Daoy (cell line): ENCODE data around the gene RTEL1. TPM values are rescaled to one million over a fixed set of nuclear protein-coding genes. Genes with fewer than 3 reads are reported as not detected.

ENCODE experiments used
- DNase-seq: peaks from one replicate; pipeline ENCODE4 v3.0.0-alpha.2; 2015; ENCODE audit warnings: low read depth
- total RNA-seq: library from RNA; depleted of rRNA; stranded (reverse); fragments of >200 nt; shearing (Covaris generic); gene quantifications from 2 replicates; pipeline ENCODE4 v1.2.3, GENCODE V29; 2014; rRNA removed

The RTEL1 gene
- total RNA-seq, 1 experiment from 2014 or later, result 11.4 TPM

GRCh38 chr20:63737945-63738686 lies 80.0 kb downstream of the RTEL1 start:
- no peak for DNase-seq

GRCh38 chr20:63738687-63739129 lies 80.6 kb downstream of the RTEL1 start:
- DNase-seq, result no peak

DNA sequence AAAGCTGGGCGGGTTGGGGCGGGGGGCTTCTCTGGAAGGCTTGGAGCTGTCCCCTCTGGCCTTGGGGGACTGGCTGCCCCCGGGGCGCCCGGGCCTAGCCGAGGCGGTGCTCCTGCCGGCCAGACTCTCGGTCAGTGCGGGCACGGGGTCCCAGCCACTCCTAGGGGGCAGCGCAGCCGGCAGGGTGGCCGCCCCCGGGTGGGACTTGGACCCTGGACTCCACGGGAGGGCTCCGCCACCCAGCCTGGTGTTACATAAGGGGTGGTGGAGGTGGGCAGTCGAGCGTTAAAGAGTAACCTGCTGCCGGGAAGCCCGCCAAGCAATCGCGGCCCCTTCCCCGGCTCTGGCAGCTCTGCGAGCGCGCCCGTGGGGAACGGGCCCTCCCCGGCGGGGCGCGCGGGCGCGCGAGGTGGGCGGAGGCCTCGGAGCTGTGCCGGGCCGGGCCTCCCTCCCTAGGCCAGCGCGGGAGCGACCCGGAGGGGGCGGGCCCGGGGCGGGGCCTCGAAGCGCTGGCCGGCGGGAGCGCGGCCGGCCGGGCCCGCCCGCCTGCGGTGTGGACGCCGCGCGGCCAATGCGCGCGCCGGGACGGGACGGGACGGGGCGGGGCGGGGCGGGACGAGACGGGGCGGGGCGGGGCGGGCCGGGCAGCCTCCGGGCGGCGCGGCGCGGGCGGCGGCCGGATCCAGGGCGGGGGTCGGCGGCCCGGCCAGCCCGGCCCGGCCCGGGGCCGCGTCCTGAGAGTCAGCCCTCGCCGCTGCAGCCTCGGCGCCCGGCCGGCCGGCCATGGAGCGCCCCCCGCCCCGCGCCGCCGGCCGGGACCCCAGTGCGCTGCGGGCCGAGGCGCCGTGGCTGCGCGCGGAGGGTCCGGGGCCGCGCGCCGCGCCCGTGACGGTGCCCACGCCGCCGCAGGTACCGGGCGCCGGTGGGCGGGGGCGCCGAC lies 81.3 kb downstream of the RTEL1 start, which contains the start of gene SLC2A4RG:
SLC2A4RG (plus strand) TSS at position 647 of the 940 bp plus-strand sequence; CDS start at position 784, 137 bp downstream.
- peak; percentile 84 for DNase-seq

- DNase-seq, result peak; percentile 35
These were observed 82.0 kb downstream of the RTEL1 start for GRCh38 chr20:63740070-63740626.

DNA sequence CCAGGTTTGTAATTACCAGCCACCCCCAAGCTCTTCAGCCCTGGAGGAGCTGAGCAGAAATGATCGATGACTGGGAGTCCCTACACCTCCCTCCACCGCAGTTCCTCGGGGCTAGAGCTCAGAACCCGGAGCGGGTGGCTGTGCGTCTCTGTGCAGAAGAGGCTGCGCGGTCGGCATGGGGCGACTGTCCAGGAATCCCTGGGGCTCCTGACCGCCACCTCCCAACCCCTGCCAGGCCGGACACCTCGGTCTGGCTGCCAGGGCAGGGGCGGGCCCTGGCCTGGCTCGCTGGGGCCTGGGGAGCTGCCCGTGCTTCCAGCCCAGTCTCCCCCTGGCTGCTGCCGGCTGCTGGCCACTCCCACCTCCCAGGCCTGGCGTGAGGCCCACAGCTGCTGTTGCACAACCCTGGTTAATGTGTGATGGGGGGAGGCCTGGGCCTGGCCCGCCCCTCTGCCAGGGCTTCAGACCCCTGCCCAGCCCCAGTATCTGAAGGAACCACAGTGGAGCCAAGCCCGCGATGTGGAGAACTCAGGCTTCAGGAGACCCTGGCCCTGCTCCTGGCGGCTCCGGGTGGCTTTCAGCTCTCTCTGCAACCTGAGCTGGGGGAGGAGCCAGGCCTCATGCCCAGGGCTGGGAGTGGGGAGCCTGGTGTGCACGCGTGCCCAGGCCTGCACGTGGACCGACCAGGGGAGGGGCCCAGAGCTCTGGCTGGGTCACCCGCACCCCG lies 82.7 kb downstream of the RTEL1 start:
- DNase-seq, result peak; percentile 83

DNA sequence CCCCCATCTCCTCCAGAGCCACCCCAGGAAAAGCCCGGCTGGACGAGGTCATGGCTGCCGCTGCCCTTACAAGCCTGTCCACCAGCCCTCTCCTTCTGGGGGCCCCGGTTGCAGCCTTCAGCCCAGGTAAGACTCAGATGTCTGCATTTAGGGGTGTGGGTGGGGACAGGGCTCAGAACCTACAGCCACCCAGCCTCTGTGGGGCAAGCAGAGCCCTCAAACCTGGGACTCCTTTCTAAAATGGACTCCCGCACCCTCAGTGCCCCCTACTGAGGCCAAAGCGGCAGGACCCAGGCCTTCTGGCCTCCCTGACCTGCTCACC lies 83.2 kb downstream of the RTEL1 start:
- no peak for DNase-seq

DNA sequence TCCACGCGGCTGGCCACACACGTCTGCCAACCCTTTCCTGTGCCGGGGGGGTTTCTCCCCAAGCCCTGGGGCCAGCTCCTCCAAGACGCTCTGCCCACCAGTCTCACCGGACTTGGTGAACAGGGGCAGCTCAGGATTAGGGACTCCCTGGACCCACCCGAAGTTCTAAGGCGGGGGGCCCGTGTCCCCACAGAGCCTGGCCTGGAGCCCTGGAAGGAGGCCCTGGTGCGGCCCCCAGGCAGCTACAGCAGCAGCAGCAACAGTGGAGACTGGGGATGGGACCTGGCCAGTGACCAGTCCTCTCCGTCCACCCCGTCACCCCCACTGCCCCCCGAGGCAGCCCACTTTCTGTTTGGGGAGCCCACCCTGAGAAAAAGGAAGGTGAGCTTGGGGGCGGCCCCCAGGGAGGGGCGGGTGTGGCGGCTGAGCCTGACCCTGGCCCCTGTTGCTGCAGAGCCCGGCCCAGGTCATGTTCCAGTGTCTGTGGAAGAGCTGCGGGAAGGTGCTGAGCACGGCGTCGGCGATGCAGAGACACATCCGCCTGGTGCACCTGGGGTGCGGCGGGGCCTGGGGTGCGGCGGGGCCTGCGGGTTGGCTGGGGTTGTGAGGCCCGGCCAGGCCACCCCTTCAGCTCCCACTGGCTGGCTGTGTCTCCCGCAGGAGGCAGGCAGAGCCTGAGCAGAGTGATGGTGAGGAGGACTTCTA lies 83.7 kb downstream of the RTEL1 start:
- DNase-seq, result no peak

DNA sequence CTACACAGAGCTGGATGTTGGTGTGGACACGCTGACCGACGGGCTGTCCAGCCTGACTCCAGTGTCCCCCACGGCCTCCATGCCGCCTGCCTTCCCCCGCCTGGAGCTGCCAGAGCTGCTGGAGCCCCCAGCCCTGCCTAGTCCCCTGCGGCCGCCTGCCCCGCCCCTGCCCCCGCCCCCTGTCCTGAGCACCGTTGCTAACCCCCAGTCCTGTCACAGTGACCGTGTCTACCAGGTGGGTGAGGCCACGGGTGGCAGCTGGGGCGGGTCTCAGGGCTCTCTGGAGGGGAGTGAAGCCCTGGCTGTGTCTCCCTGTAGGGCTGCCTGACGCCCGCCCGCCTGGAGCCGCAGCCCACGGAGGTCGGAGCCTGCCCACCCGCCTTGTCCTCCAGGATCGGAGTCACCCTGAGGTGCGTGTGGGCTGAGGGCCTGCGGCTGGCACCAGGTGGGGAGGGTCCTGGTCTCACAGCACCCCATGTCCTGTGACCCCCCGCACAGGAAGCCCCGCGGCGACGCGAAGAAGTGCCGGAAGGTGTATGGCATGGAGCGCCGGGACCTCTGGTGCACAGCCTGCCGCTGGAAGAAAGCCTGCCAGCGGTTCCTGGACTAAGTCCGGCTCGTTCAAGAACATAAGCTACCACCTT lies 84.4 kb downstream of the RTEL1 start:
- DNase-seq, result no peak

DNA sequence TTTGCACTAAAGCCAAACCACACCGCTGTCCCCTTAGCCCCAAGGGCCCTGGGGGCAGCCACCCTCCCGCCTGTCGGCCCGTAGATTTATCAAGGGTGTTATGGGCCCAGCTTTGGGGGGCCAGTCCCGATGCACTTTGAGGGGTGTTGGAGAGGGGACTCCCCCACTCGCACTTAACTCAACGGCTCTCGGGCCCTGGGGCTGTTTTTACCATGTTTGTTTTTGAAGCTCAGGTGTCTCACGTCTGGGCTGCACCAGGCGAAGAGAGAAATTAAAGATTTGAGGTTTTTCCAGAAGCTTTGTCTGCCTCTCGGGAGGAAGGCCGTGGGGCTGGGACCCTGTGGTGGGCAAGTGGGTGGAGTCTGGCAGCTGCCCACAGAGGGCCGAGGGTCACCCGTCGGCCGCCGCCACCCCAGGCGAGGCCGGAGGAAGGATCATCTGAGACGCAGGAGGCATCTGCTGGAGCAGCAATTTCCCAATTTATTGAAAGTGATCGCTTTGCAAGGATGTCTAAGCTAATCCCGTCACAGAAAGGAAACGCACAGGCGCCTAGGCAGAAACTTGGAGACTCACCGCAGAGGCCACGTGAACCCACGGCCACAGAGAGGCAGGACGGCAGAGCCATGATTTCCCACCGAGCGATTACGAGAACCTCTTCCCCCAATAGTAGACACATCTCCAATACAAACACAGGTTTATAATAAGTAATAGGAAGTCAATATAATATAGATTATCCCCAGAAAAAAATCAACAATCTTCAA lies 85.3 kb downstream of the RTEL1 start:
- DNase-seq, result no peak

DNA sequence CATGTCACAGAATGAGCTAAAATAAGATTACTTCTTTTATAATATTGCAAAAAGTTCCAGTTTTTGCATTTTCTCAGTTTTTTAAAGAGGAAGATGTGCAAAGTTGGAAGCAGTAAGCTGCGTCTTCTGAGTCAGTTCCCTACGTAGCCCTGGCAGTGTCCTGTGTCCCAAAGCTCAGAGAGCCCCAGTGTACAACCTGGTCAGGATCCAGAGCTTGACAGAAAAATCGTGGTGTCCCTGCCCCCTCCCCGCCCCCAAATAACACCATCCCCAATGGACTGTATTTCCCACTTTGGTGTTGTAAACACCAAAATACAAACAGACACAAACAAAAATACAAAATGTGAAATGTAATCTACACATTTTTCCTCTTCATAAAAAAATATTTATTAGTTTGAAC lies 86.0 kb downstream of the RTEL1 start:
- DNase-seq, result no peak

GRCh38 chr20:63744574-63745423 lies 86.7 kb downstream of the RTEL1 start:
- no peak for DNase-seq

DNA sequence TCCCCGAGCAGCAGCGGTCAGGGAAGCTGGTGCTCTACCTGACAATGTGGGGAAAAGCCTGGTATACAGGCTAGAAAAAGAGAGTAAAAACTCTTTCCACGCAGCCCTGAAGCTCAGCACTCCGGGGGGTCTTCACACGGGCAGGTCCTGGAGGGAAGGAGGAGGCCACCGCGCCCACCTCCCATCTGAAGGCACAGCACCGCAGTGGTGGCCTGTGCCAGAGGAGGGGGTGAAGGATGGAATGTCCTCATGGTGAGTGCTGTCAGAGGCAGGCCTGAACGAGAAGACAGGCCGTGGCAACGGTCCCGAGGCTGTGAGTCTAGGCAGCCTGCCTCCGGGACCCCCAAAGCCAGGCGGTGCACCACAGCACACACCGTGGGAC lies 87.3 kb downstream of the RTEL1 start:
- no peak for DNase-seq

Other genes starting within 250 kb of the RTEL1 start
- 0.17 TPM in 1 of 2 replicates, not detected in the other for gene KCNQ2, start 185.7 kb upstream of the RTEL1 start, total RNA-seq
- gene EEF1A2, start 159.2 kb upstream of the RTEL1 start, total RNA-seq, result 3.9 and 6.4 TPM in 2 replicates
- 30.6 and 39.0 TPM in 2 replicates for gene PPDPF, start 137.5 kb upstream of the RTEL1 start, total RNA-seq
- gene PTK6, start 120.9 kb upstream of the RTEL1 start, total RNA-seq, result not detected in 2 replicates
- not detected in 2 replicates for gene SRMS, start 110.6 kb upstream of the RTEL1 start, total RNA-seq
- gene FNDC11, start 104.2 kb upstream of the RTEL1 start, total RNA-seq, result not detected in 2 replicates
- gene HELZ2, start 84.1 kb upstream of the RTEL1 start, total RNA-seq, result 19.2 and 19.3 TPM in 2 replicates
- 6.2 and 7.6 TPM in 2 replicates for gene GMEB2, start 31.2 kb upstream of the RTEL1 start, total RNA-seq
- 18.5 and 23.3 TPM in 2 replicates for gene STMN3, start 4.9 kb upstream of the RTEL1 start, total RNA-seq
- 12.6 and 14.7 TPM in 2 replicates for gene TNFRSF6B, start 38.3 kb downstream of the RTEL1 start, total RNA-seq
- 25.1 and 28.2 TPM in 2 replicates for gene ARFRP1, start 49.7 kb downstream of the RTEL1 start, total RNA-seq
- 18.7 and 29.2 TPM in 2 replicates for gene ZGPAT, start 49.7 kb downstream of the RTEL1 start, total RNA-seq
- gene LIME1, start 78.4 kb downstream of the RTEL1 start, total RNA-seq, result 2.4 and 3.6 TPM in 2 replicates
- 6.6 and 14.6 TPM in 2 replicates for gene SLC2A4RG, start 81.5 kb downstream of the RTEL1 start, total RNA-seq
- gene ZBTB46, start 173.0 kb downstream of the RTEL1 start, total RNA-seq, result 3.4 and 3.5 TPM in 2 replicates
- not detected in 2 replicates for gene ABHD16B, start 203.2 kb downstream of the RTEL1 start, total RNA-seq
- 80.3 and 92.0 TPM in 2 replicates for gene TPD52L2, start 207.0 kb downstream of the RTEL1 start, total RNA-seq
- gene DNAJC5, start 236.8 kb downstream of the RTEL1 start, total RNA-seq, result 34.4 and 40.1 TPM in 2 replicates